A673 (cell line): ENCODE data around the gene PCNA.

Experiments used
- CTCF ChIP-seq: fragments of 300-800, 200-600 bp; sonication (generic); conservative IDR thresholded peaks from 2 replicates; pipeline ENCODE4 v1.5.1; 2017; ENCODE audit warnings: low read depth, mild to moderate bottlenecking, antibody characterized with exemption, low read length, moderate library complexity, mixed read lengths
- EZH2 ChIP-seq: fragments of 200-600 bp; sonication (generic); IDR thresholded peaks from 2 replicates; pipeline ENCODE4 v1.6.1; 2017; ENCODE audit warnings: borderline replicate concordance, low read depth, mild to moderate bottlenecking, mixed read lengths, antibody characterized with exemption, low read length; ENCODE audit not compliant: poor library complexity, severe bottlenecking

- TF ChIP-seq CTCF (no peak), EZH2 (no peak)
Measured at GRCh38 chr20:5118220-5119142, 1.3 kb downstream of the PCNA start.
